Mucosa of stomach (tissue), 1 donor: Measurements from ENCODE around the gene COQ10A.
A peak's percentile ranks its signal among the peaks of the same experiment; 100 is the strongest.

Experiments used
- H3K27me3 ChIP-seq: one replicate; pipeline ENCODE4 v1.7.0; 2013; ENCODE audit warnings: mild to moderate bottlenecking, low read length; ENCODE audit not compliant: control insufficient read depth, insufficient read depth
- H3K36me3 ChIP-seq: one replicate; pipeline ENCODE4 v1.7.0; 2013; ENCODE audit warnings: low read length; ENCODE audit not compliant: control insufficient read depth, insufficient read depth
- H3K4me1 ChIP-seq: one replicate; pipeline ENCODE4 v1.7.0; 2013; ENCODE audit warnings: mild to moderate bottlenecking, low read length; ENCODE audit not compliant: control insufficient read depth, insufficient read depth
- H3K4me3 ChIP-seq: one replicate; pipeline ENCODE4 v1.7.0; 2013; ENCODE audit warnings: low read length
- H3K9ac ChIP-seq: one replicate; pipeline ENCODE4 v1.7.0; 2013; ENCODE audit warnings: mild to moderate bottlenecking, low read length, moderate library complexity
- H3K9me3 ChIP-seq: one replicate; pipeline ENCODE4 v1.7.0; 2013; ENCODE audit warnings: mild to moderate bottlenecking, low read length, moderate library complexity; ENCODE audit not compliant: control insufficient read depth
- donor health status: Pancreatic carcinoma.

COQ10A gene

DNA sequence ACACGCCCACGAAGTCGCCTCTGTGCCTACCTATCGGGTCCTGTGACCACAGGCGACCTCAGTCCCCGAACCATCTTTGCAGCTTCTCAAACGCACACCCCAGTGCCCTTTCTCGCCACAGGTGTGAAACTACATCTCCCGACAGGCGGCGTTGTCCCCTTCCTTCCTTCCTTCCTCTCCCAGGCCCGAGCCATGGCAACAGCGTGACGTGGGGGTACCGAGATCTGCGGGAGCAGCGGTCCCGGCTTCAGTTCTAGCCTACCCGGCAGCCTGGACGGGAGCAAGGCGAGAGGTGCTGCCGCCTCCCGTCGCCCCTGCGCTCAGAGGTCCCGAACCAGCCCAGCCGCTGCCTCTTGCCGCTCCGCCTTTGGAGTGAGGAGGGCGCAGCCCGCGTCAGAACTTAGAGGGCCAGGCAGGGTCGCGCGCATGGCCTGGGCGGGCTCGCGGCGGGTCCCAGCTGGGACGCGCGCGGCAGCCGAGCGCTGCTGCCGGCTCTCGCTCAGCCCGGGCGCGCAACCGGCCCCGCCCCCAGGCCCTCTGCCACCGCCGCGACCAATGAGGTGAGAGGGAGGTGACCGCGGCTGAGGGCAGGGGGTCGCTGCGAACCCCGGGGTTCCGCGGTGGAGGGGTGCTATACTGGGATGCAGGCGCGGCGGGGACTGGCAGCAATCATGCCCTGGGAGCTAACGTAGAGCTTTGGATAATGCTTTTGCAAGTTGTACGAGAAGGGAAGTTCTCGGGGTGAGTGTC is at the start of gene COQ10A:
TSS of gene COQ10A (plus strand) at position 250 of the 750 bp plus-strand sequence. CDS start at position 427, 177 bp downstream.
- peaks cover 5% of the 10 kb centered on the region for H3K4me1 ChIP-seq
- no peaks in the 10 kb centered on the region for H3K27me3 ChIP-seq
- H3K9ac ChIP-seq = peak within 1 kb of the TSS; percentile 82
- no peaks in the 10 kb centered on the region for H3K9me3 ChIP-seq
- peak within 1 kb of the TSS; percentile 75 for H3K4me3 ChIP-seq
- no peaks in the 10 kb centered on the region for H3K36me3 ChIP-seq

GRCh38 chr12:56219840-56220239 is 46.9 kb upstream of the COQ10A start:
- H3K4me3 ChIP-seq = no peak overlapping the region
- H3K4me1 ChIP-seq = peaks cover 16% of the 10 kb centered on the region
- no peaks in the 10 kb centered on the region for H3K27me3 ChIP-seq
- no peaks in the 10 kb centered on the region for H3K36me3 ChIP-seq
- H3K9me3 ChIP-seq = no peaks in the 10 kb centered on the region
- no peak overlapping the region for H3K9ac ChIP-seq

DNA sequence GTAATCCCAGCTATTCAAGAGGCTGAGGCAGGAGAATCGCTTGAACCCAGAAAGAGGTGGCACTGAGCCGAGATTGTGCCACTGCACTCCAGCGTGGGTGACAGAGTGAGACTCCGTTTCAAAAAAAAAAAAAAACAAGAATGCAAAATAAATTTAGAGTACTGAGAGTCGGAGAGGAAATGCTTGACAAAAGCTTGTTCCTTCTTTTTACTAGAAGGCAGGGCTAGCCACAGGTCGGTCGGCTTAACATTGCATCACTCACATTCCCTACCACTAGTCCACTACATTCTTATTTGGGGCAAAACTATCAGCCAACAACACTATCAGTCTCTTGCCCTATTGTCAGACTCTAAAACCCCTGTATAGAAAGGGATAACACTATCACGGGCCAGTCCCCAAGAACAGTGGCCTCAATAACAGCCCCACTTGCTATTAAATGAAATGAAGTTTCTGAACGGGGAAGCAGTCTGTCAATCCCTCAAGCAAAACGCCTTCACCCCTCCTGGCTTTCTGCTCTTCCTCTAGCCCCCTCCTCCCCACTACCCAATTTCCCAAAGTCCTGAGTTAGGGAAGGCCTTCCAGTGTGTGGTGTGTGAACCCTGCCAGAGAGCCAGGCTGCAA is 46.0 kb upstream of the COQ10A start:
- no peaks in the 10 kb centered on the region for H3K36me3 ChIP-seq
- peak overlapping the region; percentile 99 for H3K9ac ChIP-seq
- H3K4me1 ChIP-seq = peaks cover 22% of the 10 kb centered on the region
- no peaks in the 10 kb centered on the region for H3K9me3 ChIP-seq
- H3K27me3 ChIP-seq = no peaks in the 10 kb centered on the region
- peak overlapping the region; percentile 98 for H3K4me3 ChIP-seq

GRCh38 chr12:56221232-56221756 is 45.4 kb upstream of the COQ10A start:
- Histone ChIP-seq H3K9me3 (no peaks in the 10 kb centered on the region), H3K4me1 (peaks cover 22% of the 10 kb centered on the region), H3K4me3 (peak overlapping the region; percentile 98), H3K36me3 (no peaks in the 10 kb centered on the region), H3K27me3 (no peaks in the 10 kb centered on the region), H3K9ac (peak overlapping the region; percentile 99)

DNA sequence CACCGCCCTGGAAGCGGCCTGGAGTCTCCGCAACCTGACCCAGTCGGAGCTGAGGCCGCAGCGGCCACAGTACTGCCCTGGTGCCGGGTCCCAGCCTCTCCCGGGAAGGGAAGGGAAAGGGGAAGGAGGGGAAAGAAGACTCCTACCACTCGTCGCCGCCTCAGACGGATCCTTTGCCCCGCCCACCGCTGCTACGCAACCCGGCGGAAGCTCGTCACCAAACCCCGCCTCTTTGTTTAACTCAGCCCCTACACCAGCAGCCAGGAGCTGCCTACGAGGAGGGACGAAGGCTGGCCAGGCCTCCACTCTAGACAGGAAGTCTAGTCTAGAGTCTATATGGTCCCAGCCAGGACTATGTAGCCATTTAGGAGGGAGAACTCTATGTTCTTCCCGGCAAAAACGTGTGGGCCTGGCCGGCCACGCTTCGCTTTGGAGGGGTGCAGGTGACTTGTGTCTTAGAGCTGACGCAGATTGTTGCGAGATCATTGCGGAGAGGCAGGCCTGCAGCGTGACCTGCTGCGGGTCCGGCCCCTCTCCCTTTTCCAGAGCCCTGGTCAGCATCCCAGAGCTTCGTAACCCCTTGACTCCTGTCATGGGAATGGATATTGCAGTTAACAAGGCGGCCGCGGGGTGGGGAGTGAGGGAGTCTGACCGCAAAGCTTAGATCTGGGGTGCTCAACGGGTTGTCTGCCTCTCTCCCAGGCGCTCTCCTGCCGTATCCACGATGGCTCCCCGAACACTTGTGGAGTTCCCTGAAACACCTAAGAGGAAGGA is 44.8 kb upstream of the COQ10A start, which contains the start of gene RNF41:
TSS of gene RNF41 (minus strand) at position 166 of the 774 bp plus-strand sequence. CDS start 7,875 bp downstream, outside the sequence.
- Histone ChIP-seq H3K36me3 (no peaks in the 10 kb centered on the region), H3K27me3 (no peaks in the 10 kb centered on the region), H3K9ac (peak within 1 kb of the TSS; percentile 99), H3K9me3 (no peaks in the 10 kb centered on the region), H3K4me3 (peak within 1 kb of the TSS; percentile 98), H3K4me1 (peaks cover 22% of the 10 kb centered on the region)

- Histone ChIP-seq H3K27me3 (no peaks in the 10 kb centered on the region), H3K4me3 (peak overlapping the region; percentile 98), H3K9me3 (no peaks in the 10 kb centered on the region), H3K36me3 (no peaks in the 10 kb centered on the region), H3K9ac (peak overlapping the region; percentile 99), H3K4me1 (peaks cover 22% of the 10 kb centered on the region)
These were observed 44.2 kb upstream of the COQ10A start for GRCh38 chr12:56222531-56222895.

- Histone ChIP-seq H3K4me3 (no peak overlapping the region), H3K36me3 (no peaks in the 10 kb centered on the region), H3K4me1 (peaks cover 22% of the 10 kb centered on the region), H3K9ac (peak overlapping the region; percentile 30), H3K9me3 (no peaks in the 10 kb centered on the region), H3K27me3 (no peaks in the 10 kb centered on the region)
These were observed 43.1 kb upstream of the COQ10A start for GRCh38 chr12:56223571-56224101.

DNA sequence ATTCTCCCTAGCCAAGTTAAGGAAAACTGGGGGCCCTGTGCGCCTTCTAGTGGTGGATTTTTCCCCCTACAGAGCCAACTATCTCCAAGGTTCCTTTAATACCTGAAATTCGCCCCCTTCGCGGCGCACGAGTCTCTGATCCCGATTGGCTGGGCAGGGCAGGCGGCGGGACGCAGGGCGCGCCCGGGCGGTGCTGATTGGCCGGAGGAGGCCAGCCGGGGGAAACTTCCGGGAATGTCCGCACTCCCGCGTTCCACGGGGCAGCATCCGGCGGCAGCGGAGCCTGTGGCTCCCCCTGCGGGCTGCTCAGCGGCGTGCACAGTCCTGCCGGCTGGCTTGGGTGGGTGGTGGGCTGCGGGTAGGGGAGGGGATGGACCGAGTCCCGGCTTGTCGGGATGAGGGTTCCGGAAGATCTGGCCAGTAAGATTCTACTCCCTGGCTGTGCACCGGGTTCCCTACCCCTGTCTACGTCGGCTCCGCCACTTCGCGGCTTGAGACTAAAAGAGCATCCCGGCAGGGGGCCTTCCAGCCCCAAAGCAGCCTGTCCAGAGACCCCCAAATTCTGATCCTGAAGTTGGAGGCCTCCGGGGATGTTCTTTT is 42.5 kb upstream of the COQ10A start, which contains the start of gene NABP2:
TSS of gene NABP2 (plus strand) at position 241 of the 600 bp plus-strand sequence. CDS start 515 bp downstream, outside the sequence.
- peak within 1 kb of the TSS; percentile 89 for H3K4me3 ChIP-seq
- peak within 1 kb of the TSS; percentile 93 for H3K9ac ChIP-seq
- no peaks in the 10 kb centered on the region for H3K9me3 ChIP-seq
- H3K4me1 ChIP-seq = peaks cover 22% of the 10 kb centered on the region
- no peaks in the 10 kb centered on the region for H3K27me3 ChIP-seq
- H3K36me3 ChIP-seq = no peaks in the 10 kb centered on the region

- peaks cover 26% of the 10 kb centered on the region for H3K4me1 ChIP-seq
- H3K9ac ChIP-seq = peak overlapping the region; percentile 93
- H3K4me3 ChIP-seq = peak overlapping the region; percentile 89
- H3K36me3 ChIP-seq = no peaks in the 10 kb centered on the region
- no peaks in the 10 kb centered on the region for H3K9me3 ChIP-seq
- H3K27me3 ChIP-seq = no peaks in the 10 kb centered on the region
These were observed 41.8 kb upstream of the COQ10A start for GRCh38 chr12:56224954-56225353.

- Histone ChIP-seq H3K36me3 (no peaks in the 10 kb centered on the region), H3K4me3 (no peak overlapping the region), H3K27me3 (no peaks in the 10 kb centered on the region), H3K9me3 (no peaks in the 10 kb centered on the region), H3K9ac (no peak overlapping the region), H3K4me1 (peaks cover 31% of the 10 kb centered on the region)
These were observed 37.7 kb upstream of the COQ10A start for GRCh38 chr12:56229082-56229481.

DNA sequence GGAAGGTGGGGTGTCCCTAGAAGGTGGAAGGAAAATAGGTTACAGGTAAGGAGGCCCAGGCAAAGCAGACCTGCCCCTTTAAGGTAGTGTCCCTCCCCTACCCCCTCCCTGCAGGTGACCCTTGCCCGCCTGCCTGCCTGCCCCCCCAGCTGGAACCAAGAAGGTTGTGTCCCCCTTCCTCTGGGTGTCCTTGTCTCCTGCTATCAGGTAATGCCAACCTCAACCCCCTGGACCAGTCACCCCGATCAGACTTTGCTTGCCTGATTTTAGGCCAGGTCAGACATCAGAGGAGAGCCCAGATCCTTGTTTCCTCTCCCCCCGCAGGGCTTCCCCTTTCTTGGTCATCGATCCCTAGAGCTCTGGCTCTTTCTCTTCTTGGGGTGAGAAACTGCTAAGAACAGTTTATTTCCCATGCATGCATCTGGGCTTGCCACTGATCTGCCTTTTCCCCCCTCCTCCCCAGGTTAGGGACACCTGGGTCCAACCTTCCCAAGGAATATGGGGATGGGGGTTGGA is 36.8 kb upstream of the COQ10A start, which contains the start of gene SLC39A5:
TSS of gene SLC39A5 (plus strand) at position 136 of the 516 bp plus-strand sequence. CDS start 1,224 bp downstream, outside the sequence.
- Histone ChIP-seq H3K4me3 (no peak within 1 kb of the TSS), H3K4me1 (peaks cover 25% of the 10 kb centered on the region), H3K9me3 (no peaks in the 10 kb centered on the region), H3K27me3 (no peaks in the 10 kb centered on the region), H3K36me3 (no peaks in the 10 kb centered on the region), H3K9ac (peak within 1 kb of the TSS; percentile 6)
